ENCODE measurements around the gene CYTH3. TPM values are rescaled to one million over a fixed set of nuclear protein-coding genes. Genes with fewer than 3 reads are reported as not detected.
"Not testable (repeated sequence)": the region's sequence is repeated elsewhere in the genome, so short reads cannot be mapped to it uniquely, and the experiment has no call there.

The CYTH3 gene
- total RNA-seq, 1 donor from 2014 or later = 10.0 TPM

GRCh38 chr7:6154542-6155404, 117.7 kb downstream of the CYTH3 start:
- no peak for DNase-seq (ENCODE audit: low read depth, low spot score)

- DNase-seq (ENCODE audit: low read depth, low spot score) = no peak
Observed at GRCh38 chr7:6153646-6154541, 118.5 kb downstream of the CYTH3 start.

- DNase-seq (ENCODE audit: low read depth, low spot score) = no peak
Observed at GRCh38 chr7:6151994-6152735, 120.3 kb downstream of the CYTH3 start.

GRCh38 chr7:6151527-6151926, 120.9 kb downstream of the CYTH3 start:
- DNase-seq (ENCODE audit: low read depth, low spot score) = not testable (repeated sequence)

- no peak for DNase-seq (ENCODE audit: low read depth, low spot score)
Observed at GRCh38 chr7:6149996-6150395, 122.4 kb downstream of the CYTH3 start.

- no peak for DNase-seq (ENCODE audit: low read depth, low spot score)
Observed at GRCh38 chr7:6148724-6149360, 123.6 kb downstream of the CYTH3 start.

- DNase-seq (ENCODE audit: low read depth, low spot score) = no peak
Observed at GRCh38 chr7:6147627-6148026, 124.8 kb downstream of the CYTH3 start.

GRCh38 chr7:6146666-6147065, 125.8 kb downstream of the CYTH3 start:
- DNase-seq (ENCODE audit: low read depth, low spot score) = no peak

- DNase-seq (ENCODE audit: low read depth, low spot score) = no peak
Observed at GRCh38 chr7:6143997-6144396, 128.4 kb downstream of the CYTH3 start.

- DNase-seq (ENCODE audit: low read depth, low spot score) = no peak
Observed at GRCh38 chr7:6142871-6143380, 129.5 kb downstream of the CYTH3 start.

GRCh38 chr7:6139189-6139996, 133.0 kb downstream of the CYTH3 start:
- DNase-seq (ENCODE audit: low read depth, low spot score) = no peak

GRCh38 chr7:6136475-6136874, 135.9 kb downstream of the CYTH3 start:
- no peak for DNase-seq (ENCODE audit: low read depth, low spot score)

GRCh38 chr7:6133249-6133648, 139.2 kb downstream of the CYTH3 start:
- no peak for DNase-seq (ENCODE audit: low read depth, low spot score)

GRCh38 chr7:6130007-6130587, 142.3 kb downstream of the CYTH3 start:
- DNase-seq (ENCODE audit: low read depth, low spot score) = no peak

GRCh38 chr7:6128205-6128604, 144.2 kb downstream of the CYTH3 start:
- no peak for DNase-seq (ENCODE audit: low read depth, low spot score)

GRCh38 chr7:6127110-6127490, 145.3 kb downstream of the CYTH3 start:
- DNase-seq (ENCODE audit: low read depth, low spot score) = no peak

- no peak for DNase-seq (ENCODE audit: low read depth, low spot score)
Observed at GRCh38 chr7:6123843-6124242, 148.6 kb downstream of the CYTH3 start.

GRCh38 chr7:6121141-6121540, 151.3 kb downstream of the CYTH3 start:
- DNase-seq (ENCODE audit: low read depth, low spot score) = no peak

GRCh38 chr7:6117533-6117932, 154.9 kb downstream of the CYTH3 start:
- DNase-seq (ENCODE audit: low read depth, low spot score) = no peak

GRCh38 chr7:6116211-6116610, 156.2 kb downstream of the CYTH3 start:
- no peak for DNase-seq (ENCODE audit: low read depth, low spot score)
